IPS DF 6.9 (cell line): ENCODE data around the gene HRC.

Experiments
- DNase-seq: peaks from one replicate; pipeline ENCODE4 v3.0.0-alpha.2; 2013; ENCODE audit warnings: low read depth, low spot score
- H3K27ac ChIP-seq: one replicate; pipeline ENCODE4 v1.5.1; 2013; ENCODE audit warnings: low read length, control low read depth
- H3K27me3 ChIP-seq: 2 replicates; pipeline ENCODE4 v1.6.1; 2013; ENCODE audit warnings: mild to moderate bottlenecking, low read length; ENCODE audit not compliant: control insufficient read depth, insufficient read depth
- H3K36me3 ChIP-seq: 2 replicates; pipeline ENCODE4 v1.6.1; 2013; ENCODE audit warnings: low read length; ENCODE audit not compliant: control insufficient read depth, insufficient read depth
- H3K4me1 ChIP-seq: 2 replicates; pipeline ENCODE4 v1.6.1; 2013; ENCODE audit warnings: low read length; ENCODE audit not compliant: control insufficient read depth, insufficient read depth
- H3K4me3 ChIP-seq: 2 replicates; pipeline ENCODE4 v1.5.1; 2013; ENCODE audit warnings: mild to moderate bottlenecking, low read length
- H3K9me3 ChIP-seq: 2 replicates; pipeline ENCODE4 v1.6.1; 2013; ENCODE audit warnings: low read length, inconsistent platforms; ENCODE audit not compliant: control insufficient read depth, insufficient read depth
- WGBS: extraction: QIAGEN DNeasy Blood & Tissue Kit; methylation state at CpG from one replicate; pipeline ENCODE4 v1.1.7; 2013; ENCODE audit warnings: mixed read lengths, missing lambda C conversion rate; ENCODE audit not compliant: insufficient read length, insufficient coverage; 5-methylcytosine and 5-hydroxymethylcytosine counted together

Gene HRC

DNA sequence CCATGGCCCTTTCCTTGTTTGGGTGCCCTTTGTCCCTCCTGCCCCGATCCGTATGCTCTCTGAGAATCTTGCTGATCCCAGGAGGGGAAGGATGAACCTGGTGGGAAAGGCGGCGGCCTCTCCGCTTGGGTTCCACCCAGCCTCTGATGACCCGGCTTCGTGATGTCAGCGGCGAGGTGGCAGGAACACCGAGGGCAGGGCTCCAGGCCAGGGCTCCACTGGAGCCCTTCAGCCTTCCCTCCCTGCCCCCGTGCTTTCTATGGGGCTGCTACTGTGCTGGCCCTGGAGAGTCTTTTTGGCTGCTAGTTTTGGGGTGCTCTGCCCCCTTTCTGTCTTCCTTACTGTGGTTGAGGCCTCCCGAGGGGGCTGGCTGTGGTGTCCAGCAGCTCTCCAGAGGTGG, 52.9 kb downstream of the HRC start:
- Histone ChIP-seq H3K36me3 (peaks cover 52% of the 10 kb centered on the region), H3K4me3 (no peak overlapping the region)
- no peak for DNase-seq

More for the DNA sequence above, 52.9 kb downstream of the HRC start:
- Histone ChIP-seq H3K27ac (no peak overlapping the region), H3K9me3 (no peaks in the 10 kb centered on the region), H3K4me1 (no peaks in the 10 kb centered on the region), H3K27me3 (no peaks in the 10 kb centered on the region)
- no CpG with 5 or more reads among the region's 12 CpGs for WGBS
